ENCODE measurements around the gene PCNX4. TPM values are rescaled to one million over a fixed set of nuclear protein-coding genes. Genes with fewer than 3 reads are reported as not detected.

The PCNX4 gene
- total RNA-seq, 1 donor from 2014 or later: 63.8 TPM

DNA sequence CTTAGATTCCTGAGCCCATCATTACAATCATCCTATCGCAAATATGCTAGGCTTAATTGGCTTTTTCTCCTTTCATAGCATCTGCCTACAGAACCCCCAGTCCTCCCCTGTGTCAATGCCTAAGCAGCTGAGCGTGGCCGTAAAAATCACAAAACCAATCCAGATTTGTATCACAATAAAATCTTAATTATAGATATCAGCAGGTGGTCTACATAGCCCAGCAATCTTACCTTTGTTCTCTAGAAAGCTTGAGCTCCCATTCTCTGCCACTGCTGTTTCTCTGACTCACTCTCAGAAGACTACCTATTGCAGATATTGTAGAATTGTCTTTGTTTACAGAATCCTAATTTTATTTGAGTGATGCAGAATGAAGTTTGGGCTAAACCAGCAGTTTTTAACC lies 119.4 kb downstream of the PCNX4 start:
- H3K4me3 ChIP-seq (ENCODE audit: low read depth, low read length): no peak overlapping the region
- no peak for TF ChIP-seq CTCF (conservative IDR thresholded peaks at IDR 0.05; ENCODE audit: low read depth, low read length)
- DNase-seq (ENCODE audit: low read depth): no peak

DNA sequence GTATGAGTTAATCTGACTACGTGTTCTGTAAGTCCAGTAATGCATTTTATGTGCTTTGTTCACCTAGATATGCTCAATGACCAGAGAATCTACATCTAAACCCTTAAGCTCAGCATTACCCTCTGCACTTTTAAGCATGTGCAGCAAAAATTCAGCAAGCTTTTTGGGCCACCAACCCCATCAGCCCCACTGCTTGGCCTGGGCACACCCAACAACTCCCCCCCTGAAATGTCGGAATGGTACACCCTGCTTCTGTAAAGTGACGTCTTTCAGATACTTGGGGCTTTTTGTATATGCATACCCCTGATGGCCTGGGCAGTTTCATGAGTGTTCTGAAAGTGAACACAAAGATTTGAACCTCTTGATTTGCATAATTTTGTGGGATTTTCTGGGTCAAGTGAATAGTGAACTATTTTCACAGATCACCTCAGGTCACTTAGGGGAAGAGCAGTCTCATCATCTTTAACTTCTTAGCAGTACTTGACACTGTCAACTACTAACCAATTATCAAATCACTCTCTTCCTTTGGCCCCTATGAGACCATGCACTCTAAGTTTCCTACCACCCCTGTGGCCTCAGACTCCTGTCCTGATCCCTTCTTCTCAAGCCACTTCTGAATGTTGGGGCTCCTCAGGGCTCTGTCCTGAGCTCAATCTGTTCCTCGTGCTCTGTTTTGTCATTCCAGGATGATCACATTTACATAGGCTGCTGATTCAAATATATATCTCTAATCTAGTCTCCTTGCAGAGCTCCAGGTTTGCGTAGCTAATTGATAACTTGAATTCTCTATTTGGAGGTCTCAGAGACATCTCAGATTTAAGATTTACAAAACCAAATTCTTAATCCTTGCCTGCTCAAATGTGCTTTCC lies 121.0 kb downstream of the PCNX4 start:
- no peak for TF ChIP-seq CTCF (conservative IDR thresholded peaks at IDR 0.05; ENCODE audit: low read depth, low read length)
- no peak overlapping the region for H3K4me3 ChIP-seq (ENCODE audit: low read depth, low read length)
- DNase-seq (ENCODE audit: low read depth): no peak

GRCh38 chr14:60214003-60214402 lies 122.3 kb downstream of the PCNX4 start:
- no peak for TF ChIP-seq CTCF (conservative IDR thresholded peaks at IDR 0.05; ENCODE audit: low read depth, low read length)
- DNase-seq (ENCODE audit: low read depth): no peak
- no peak overlapping the region for H3K4me3 ChIP-seq (ENCODE audit: low read depth, low read length)

DNA sequence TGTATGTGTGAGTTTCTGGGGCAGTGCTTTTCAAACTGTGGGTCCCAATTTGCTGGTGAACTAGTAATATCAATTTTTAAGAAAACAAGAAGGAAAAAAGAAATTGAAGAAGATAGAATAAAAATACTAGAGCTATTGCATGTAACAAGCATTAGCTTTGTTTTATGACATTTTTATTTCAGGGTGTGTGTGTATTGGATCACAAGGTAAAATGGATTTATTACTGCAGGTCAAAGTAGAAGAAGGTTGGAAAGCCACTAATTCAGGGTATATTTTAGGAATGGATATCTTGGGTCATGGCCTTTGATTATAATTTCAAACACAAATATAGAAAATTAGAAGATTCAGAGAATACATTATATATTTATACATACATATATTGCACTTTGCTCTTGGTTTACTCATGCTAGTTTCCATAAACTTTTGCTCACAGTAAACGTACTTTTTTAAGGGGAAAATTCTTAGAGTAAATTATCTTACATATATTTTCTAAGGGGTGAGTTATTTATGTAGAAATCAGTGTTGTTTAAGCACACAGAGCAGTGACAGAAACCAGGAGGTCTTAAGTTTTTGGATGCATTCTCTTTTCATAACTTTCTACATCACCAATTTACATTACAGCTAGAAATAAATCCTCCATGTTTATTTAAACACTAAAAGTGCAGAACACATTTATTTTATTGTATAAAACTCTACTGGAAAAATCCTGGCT lies 122.8 kb downstream of the PCNX4 start:
- DNase-seq (ENCODE audit: low read depth): no peak

DNA sequence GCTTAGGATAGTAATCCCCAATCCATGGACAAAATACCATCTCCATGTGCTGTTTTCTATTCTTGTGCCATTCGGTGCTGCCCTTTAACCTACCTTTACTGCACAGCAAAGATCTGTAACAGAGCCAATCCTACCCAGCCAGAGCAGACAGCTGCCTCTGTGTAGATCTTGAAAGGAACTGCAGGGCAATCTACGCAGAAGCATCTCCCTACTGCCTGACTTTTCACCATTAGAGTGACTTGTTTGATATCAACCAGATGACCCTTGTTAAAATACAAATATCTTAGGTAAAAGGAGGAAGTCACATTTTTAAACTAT lies 123.4 kb downstream of the PCNX4 start:
- no peak for DNase-seq (ENCODE audit: low read depth)
- TF ChIP-seq CTCF (conservative IDR thresholded peaks at IDR 0.05; ENCODE audit: low read depth, low read length): no peak
- no peak overlapping the region for H3K4me3 ChIP-seq (ENCODE audit: low read depth, low read length)

More for the DNA sequence above, 122.8 kb downstream of the PCNX4 start:
- no peak for TF ChIP-seq CTCF (conservative IDR thresholded peaks at IDR 0.05; ENCODE audit: low read depth, low read length)
- H3K4me3 ChIP-seq (ENCODE audit: low read depth, low read length): no peak overlapping the region

DNA sequence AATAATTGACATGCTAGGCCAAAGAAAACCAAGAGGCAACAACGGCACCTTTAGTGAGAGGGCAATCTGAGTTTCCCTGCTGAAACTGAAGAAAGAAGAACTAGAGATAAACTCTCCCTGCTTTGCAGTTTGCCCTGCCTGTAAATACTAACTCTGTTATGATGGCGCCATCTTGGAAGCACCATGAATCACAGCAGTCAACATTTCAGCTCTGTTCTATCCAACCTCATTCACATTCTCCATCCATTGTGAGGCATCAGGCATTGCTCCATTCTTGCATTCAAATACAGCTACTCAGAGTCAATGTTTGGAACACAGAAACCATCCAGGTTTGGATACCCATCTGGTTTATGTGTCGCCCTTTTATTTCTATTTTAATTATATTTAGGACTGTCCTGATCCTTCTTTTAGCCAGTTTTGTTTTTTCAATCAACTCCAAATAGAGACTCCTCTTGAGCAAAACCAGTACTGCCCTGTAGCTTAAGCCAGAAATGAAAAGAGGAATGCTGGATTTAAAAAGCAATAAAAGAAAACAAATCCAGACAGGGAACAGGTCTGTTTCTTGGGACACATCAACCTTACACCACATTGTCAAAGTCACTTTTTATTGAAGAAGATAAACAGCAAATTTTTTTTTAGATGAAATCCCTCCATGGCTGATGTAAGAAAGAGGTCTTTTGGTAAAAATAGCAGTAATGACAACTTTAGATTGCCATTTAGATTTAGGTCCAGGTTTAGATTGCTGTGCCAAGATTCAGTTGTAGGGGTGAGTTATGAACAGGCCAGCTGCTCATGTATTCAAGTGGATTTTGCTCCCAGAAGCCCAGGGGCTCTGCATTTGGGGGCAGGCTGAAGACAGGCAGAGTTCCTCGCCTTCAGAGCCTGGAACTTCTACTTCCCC lies 124.0 kb downstream of the PCNX4 start:
- H3K4me3 ChIP-seq (ENCODE audit: low read depth, low read length): no peak overlapping the region
- DNase-seq (ENCODE audit: low read depth): no peak
- no peak for TF ChIP-seq CTCF (conservative IDR thresholded peaks at IDR 0.05; ENCODE audit: low read depth, low read length)
